Measurements from ENCODE around the gene BCL7C. TPM values are rescaled to one million over a fixed set of nuclear protein-coding genes. Genes with fewer than 3 reads are reported as not detected.

The BCL7C gene
- total and polyA plus RNA-seq, 2 of the 13 experiments (the other 11 are each of a cell fraction or from before 2014, with no cell fraction given), result 17.7 to 33.8 TPM

DNA sequence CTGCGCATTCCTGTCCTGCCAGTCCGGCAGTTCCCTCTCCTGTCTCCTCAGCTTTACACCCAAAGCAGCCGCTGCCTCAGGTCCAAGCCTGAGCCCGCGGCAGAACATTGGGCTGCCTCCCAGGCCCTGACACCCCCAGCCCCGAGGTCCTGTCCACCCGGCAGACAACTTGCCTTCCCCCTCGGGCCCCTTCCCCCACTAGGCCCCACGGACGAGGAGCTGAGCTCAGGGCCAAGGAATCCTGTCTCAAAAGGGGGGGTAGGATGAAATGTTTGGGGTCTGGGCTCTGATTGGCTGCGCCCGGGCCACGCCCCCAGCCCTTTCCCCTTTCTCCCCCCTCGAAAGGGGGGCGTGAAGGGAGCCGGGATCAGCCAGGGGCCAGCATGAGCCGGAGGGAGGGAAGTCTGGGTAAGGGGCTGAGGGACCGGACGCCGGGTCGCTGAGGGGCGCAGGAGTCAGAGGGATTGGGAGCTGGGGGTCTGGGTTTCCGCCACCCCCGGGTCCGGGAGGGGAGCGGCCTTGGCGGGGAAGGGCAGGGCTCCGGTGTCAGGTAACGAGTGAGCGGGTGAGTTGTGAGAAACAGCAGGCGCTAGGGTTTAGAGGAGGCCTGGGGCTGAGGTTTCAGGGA is 2.5 kb upstream of the BCL7C start, which contains the start of gene CTF1 (continued):
- TF ChIP-seq, protein P1, sequence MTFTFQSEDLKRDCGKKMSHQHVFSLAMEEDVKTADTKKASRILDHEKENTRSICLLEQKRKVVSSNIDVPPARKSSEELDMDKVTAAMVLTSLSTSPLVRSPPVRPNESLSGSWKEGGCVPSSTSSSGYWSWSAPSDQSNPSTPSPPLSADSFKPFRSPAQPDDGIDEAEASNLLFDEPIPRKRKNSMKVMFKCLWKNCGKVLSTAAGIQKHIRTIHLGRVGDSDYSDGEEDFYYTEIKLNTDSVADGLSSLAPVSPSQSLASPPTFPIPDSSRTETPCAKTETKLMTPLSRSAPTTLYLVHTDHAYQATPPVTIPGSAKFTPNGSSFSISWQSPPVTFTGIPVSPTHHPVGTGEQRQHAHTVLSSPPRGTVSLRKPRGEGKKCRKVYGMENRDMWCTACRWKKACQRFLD (CRISPR knock-in tag; IDR thresholded peaks at IDR 0.05; ENCODE audit: borderline replicate concordance), result peak; percentile 69; the same call in 1 of the 2 replicates
- TF ChIP-seq, protein P2, sequence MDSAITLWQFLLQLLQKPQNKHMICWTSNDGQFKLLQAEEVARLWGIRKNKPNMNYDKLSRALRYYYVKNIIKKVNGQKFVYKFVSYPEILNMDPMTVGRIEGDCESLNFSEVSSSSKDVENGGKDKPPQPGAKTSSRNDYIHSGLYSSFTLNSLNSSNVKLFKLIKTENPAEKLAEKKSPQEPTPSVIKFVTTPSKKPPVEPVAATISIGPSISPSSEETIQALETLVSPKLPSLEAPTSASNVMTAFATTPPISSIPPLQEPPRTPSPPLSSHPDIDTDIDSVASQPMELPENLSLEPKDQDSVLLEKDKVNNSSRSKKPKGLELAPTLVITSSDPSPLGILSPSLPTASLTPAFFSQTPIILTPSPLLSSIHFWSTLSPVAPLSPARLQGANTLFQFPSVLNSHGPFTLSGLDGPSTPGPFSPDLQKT (CRISPR knock-in tag; IDR thresholded peaks at IDR 0.05; ENCODE audit: borderline replicate concordance), result no peak
- TF ChIP-seq NFYB (CRISPR knock-in tag; IDR thresholded peaks at IDR 0.05) (peak; percentile 82), ZFP90 (CRISPR knock-in tag; IDR thresholded peaks at IDR 0.05; ENCODE audit: borderline replicate concordance) (peak; percentile 77; the same call in 1 of the 2 replicates), ZNF563 (CRISPR knock-in tag; IDR thresholded peaks at IDR 0.05) (peak; percentile 66; the same call in 1 of the 2 replicates), TOPORS (CRISPR knock-in tag; IDR thresholded peaks at IDR 0.05) (peak; percentile 59; the same call in 1 of the 2 replicates), NR2F6 (IDR thresholded peaks at IDR 0.05) (peak; percentile 11; the same call in 1 of the 2 replicates), NR2F6 (CRISPR knock-in tag; IDR thresholded peaks at IDR 0.05) (0 out of 2 replicates have a peak, but pooled peaks have one; percentile 9), CEBPG (CRISPR knock-in tag; IDR thresholded peaks at IDR 0.05) (no peak), MBNL3 (CRISPR knock-in tag; conservative IDR thresholded peaks at IDR 0.05) (no peak), ZBTB7A (CRISPR knock-in tag; IDR thresholded peaks at IDR 0.05) (no peak), HDAC1 (CRISPR knock-in tag; IDR thresholded peaks at IDR 0.05) (0 out of 2 replicates have a peak, but pooled peaks have one; percentile 73), HNRNPK (IDR thresholded peaks at IDR 0.05; ENCODE audit: low read depth, low read length, poor library complexity, severe bottlenecking) (peak; percentile 63), RAD21 (CRISPR knock-in tag; IDR thresholded peaks at IDR 0.05) (no peak), ZNF33B (CRISPR knock-in tag; IDR thresholded peaks at IDR 0.05) (peak; percentile 25), RBFOX2 (IDR thresholded peaks at IDR 0.05; ENCODE audit: low read depth, low read length) (peak; percentile 66), ZNF550 (CRISPR knock-in tag; IDR thresholded peaks at IDR 0.05; ENCODE audit: borderline replicate concordance) (0 out of 2 replicates have a peak, but pooled peaks have one; percentile 21), RARA (CRISPR knock-in tag; IDR thresholded peaks at IDR 0.05) (no peak; the same call in 1 of the 2 replicates), ZKSCAN5 (CRISPR knock-in tag; IDR thresholded peaks at IDR 0.05) (no peak), ZNF878 (CRISPR knock-in tag; IDR thresholded peaks at IDR 0.05) (peak; percentile 67; the same call in 1 of the 2 replicates), POLR2AphosphoS5 (IDR thresholded peaks at IDR 0.05; ENCODE audit: low read depth, low read length) (peak; percentile 48; the same call in 1 of the 2 replicates), ZNF644 (CRISPR knock-in tag; IDR thresholded peaks at IDR 0.05; ENCODE audit: low read depth) (no peak), ZNF30 (CRISPR knock-in tag; IDR thresholded peaks at IDR 0.05) (0 out of 2 replicates have a peak, but pooled peaks have one; percentile 84), ZNF724P (CRISPR knock-in tag; IDR thresholded peaks at IDR 0.05; ENCODE audit: borderline replicate concordance) (no peak), ZNF776 (CRISPR knock-in tag; IDR thresholded peaks at IDR 0.05) (no peak), ZNF207 (IDR thresholded peaks at IDR 0.05; ENCODE audit: borderline replicate concordance) (no peak)
- TF ChIP-seq, protein P3, sequence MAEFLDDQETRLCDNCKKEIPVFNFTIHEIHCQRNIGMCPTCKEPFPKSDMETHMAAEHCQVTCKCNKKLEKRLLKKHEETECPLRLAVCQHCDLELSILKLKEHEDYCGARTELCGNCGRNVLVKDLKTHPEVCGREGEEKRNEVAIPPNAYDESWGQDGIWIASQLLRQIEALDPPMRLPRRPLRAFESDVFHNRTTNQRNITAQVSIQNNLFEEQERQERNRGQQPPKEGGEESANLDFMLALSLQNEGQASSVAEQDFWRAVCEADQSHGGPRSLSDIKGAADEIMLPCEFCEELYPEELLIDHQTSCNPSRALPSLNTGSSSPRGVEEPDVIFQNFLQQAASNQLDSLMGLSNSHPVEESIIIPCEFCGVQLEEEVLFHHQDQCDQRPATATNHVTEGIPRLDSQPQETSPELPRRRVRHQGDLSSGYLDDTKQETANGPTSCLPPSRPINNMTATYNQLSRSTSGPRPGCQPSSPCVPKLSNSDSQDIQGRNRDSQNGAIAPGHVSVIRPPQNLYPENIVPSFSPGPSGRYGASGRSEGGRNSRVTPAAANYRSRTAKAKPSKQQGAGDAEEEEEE (CRISPR knock-in tag; IDR thresholded peaks at IDR 0.05; ENCODE audit: borderline replicate concordance), result peak; percentile 70; the same call in 1 of the 2 replicates
- TF ChIP-seq, protein P4, sequence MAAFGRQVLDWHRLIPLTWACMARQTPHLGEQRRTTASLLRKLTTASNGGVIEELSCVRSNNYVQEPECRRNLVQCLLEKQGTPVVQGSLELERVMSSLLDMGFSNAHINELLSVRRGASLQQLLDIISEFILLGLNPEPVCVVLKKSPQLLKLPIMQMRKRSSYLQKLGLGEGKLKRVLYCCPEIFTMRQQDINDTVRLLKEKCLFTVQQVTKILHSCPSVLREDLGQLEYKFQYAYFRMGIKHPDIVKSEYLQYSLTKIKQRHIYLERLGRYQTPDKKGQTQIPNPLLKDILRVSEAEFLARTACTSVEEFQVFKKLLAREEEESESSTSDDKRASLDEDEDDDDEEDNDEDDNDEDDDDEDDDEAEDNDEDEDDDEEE (CRISPR knock-in tag; IDR thresholded peaks at IDR 0.05), result peak; percentile 54; the same call in 1 of the 2 replicates

Measured in HepG2 (cell line).